Measurements from ENCODE around the gene TMBIM1.

- TF ChIP-seq POLR2A (IDR thresholded peaks at IDR 0.05) = no peak
- no peak for TF ChIP-seq EP300 (IDR thresholded peaks at IDR 0.05)
These were observed 2.2 kb upstream of the TMBIM1 start for GRCh38 chr2:218294430-218295022.

Measured in stomach (tissue), 4 donors.